ENCODE measurements around the gene UGT2B28. TPM values are rescaled to one million over a fixed set of nuclear protein-coding genes. Genes with fewer than 3 reads are reported as not detected.

UGT2B28 gene
- total RNA-seq, result not detected

GRCh38 chr4:69280081-69280480, at the start of gene UGT2B28:
TSS of gene UGT2B28 (plus strand) at chr4:69280475. CDS start at chr4:69280501, 26 bp downstream.

Other genes with a start within 250 kb of the UGT2B28 start
- 1 to 10 TPM; 1.3 to 2.4 TPM for gene UGT2B7, start 184.0 kb upstream of the UGT2B28 start, total RNA-seq
- not detected for gene UGT2B11, start 65.7 kb upstream of the UGT2B28 start, total RNA-seq
- not detected for gene UGT2B4, start 215.4 kb downstream of the UGT2B28 start, total RNA-seq

Measured in melanocyte of skin (primary cell).